IPS DF 19.7 (cell line): ENCODE results near the gene DIS3L2.
"Not testable (repeated sequence)": the region's sequence is repeated elsewhere in the genome, so short reads cannot be mapped to it uniquely, and the experiment has no call there.

ENCODE experiments used
- DNase-seq: peaks from one replicate; pipeline ENCODE4 v3.0.0-alpha.2; 2013; ENCODE audit warnings: low read depth, low spot score

Gene DIS3L2

DNA sequence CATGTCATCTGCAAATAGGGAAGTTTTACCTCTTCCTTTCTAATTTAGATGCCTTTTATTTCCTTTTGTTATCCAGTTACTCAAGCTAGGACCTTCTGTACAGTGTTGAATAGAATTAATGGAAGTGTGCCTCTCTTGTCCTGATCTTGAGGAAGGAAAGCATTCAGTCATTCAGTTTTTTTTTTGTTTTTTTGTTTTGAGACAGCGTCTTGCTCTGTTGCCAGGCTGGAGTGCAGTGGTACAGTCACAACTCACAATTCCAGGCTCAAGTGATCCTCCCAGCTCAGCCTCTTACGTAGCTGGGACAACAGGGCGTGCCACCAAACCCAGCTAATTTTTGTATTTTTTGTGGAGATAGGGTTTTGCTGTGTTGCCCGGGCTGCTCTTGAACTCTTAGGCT, 213.1 kb downstream of the DIS3L2 start:
- DNase-seq, result no peak

DNA sequence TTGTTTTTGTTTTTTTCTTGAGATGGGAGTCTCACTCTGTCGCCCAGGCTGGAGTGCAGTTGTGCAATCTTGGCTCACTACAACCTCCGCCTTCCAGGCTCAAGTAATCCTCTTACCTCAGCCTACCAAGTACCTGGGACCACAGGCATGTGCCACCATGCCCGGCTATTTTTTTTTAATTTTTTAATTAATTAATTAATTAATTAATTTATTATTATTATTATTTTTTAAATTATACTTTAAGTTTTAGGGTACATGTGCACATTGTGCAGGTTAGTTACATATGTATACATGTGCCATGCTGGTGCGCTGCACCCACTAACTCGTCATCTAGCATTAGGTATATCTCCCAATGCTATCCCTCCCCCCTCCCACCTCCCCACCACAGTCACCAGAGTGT, 215.1 kb downstream of the DIS3L2 start:
- DNase-seq, result not testable (repeated sequence)

- no peak for DNase-seq
Measured at GRCh38 chr2:232183279-232183678, 221.8 kb downstream of the DIS3L2 start.

- no peak for DNase-seq
Measured at GRCh38 chr2:232184346-232184745, 222.8 kb downstream of the DIS3L2 start.

GRCh38 chr2:232190796-232191195, 229.3 kb downstream of the DIS3L2 start:
- no peak for DNase-seq

DNA sequence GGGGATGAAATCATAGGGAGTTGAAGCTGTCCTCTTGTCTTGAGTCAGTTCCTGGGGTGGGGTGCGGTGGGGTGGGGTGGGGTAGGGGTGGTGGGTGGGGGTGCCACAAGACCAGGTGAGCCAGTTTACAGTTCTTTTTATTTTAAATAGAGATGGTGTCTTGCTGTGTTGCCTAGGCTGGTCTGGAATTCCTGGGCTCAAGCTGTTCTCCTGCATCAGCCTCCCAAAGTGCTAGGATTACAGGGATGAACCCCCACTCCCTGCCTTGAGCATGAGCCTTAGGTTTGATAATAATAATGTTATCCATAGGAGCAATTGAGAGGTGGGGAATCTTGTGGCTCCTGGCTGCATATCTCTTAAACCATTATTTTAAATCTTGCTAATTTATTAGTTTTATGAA, 234.0 kb downstream of the DIS3L2 start:
- DNase-seq, result no peak

GRCh38 chr2:232196802-232197201, 235.3 kb downstream of the DIS3L2 start:
- no peak for DNase-seq

DNA sequence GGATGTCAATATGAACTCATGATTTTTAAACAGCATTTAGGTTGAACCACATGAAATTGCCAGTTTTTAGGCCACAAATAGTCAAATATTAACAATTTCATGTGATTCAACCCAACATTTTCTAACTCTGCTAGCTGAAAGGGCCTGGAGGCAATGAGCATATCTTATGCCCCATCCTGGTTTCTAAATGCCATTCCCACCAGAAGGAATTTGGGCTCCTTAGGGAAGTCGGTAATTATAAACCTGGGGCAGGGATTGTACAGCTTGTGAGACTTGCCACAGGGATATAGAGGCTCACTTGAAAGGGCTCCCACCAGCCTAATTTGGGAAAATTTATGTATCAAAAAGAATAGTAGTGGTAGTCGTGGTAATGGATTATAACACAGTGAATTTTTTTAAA, 238.7 kb downstream of the DIS3L2 start:
- DNase-seq, result no peak

DNA sequence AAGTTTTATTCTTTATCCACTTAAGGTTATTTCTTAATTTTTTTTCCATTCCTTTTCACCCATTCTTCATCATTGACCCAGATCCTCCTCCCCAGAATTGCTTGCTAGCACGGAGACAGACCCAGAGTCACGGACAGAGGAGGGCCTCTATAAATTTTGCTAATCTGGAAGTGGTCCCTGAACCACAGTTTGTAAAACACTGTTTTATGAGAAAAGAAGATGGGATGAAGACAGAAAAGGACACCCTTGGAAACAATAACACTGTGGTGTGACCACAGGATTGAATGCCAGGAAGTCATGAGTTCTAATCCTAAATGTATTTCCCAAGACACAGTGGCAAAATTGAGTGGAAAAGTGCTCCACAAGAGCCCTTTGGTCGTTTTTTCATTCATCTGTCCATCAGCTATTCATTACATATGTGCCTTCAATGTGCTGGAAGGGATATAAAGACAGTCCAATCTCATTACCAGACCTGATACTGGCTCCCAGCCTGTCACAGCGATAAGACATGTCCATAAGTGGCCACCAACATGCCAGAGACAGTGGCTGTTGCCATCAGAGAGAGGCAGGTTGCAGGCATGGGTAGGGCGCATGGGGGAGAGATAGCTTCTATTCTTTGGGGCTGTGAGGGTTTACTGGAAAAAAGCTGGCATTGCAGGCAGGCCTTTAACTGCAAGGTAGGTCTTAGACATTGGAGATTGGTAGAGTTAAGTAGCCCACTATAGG, 241.8 kb downstream of the DIS3L2 start:
- DNase-seq, result no peak

- DNase-seq, result no peak
Measured at GRCh38 chr2:232203936-232204335, 242.4 kb downstream of the DIS3L2 start.

GRCh38 chr2:232204457-232204931, 243.0 kb downstream of the DIS3L2 start:
- no peak for DNase-seq

DNA sequence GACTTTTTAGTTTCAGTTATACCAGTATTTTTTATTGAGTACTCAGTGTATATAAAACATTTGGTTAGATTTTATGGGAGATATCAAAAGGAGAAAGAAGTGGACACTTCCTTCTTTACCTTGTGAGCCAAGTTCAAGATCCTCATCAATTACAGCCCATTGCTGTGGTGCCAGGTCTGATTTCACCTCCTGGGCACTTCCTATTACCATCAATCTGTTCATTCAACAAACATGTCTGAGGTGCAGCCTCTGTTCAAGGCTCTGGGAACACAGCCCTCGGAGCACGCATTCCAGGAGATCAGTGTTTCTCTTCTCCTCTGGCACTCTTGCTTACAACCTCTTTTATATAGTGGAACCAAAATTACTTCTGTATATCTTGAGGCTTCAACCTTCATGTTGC, 245.7 kb downstream of the DIS3L2 start:
- DNase-seq, result no peak

- DNase-seq, result no peak
Measured at GRCh38 chr2:232210306-232210705, 248.8 kb downstream of the DIS3L2 start.

GRCh38 chr2:232211743-232212686, 250.5 kb downstream of the DIS3L2 start:
- DNase-seq, result no peak

DNA sequence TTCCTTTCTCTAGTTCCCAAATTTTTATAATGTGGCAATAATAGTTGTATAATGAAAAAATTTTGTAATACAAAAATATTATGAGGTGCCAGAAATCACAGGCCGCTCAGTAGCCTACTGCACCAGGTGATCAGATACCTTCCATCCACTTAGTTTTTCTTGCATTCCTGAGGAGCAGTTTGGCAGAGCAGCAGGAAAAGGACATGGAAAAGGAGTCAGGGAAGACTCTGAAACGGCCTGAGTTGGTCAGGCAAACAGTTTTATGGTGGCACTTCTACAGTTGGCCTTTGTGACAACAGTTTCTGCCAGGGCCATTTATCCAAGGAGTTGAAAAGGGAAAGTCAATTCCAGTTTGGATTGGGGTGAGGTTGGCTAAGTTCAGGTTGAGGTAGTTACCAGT, 251.7 kb downstream of the DIS3L2 start:
- DNase-seq, result no peak

- no peak for DNase-seq
Measured at GRCh38 chr2:232214053-232214452, 252.5 kb downstream of the DIS3L2 start.

DNA sequence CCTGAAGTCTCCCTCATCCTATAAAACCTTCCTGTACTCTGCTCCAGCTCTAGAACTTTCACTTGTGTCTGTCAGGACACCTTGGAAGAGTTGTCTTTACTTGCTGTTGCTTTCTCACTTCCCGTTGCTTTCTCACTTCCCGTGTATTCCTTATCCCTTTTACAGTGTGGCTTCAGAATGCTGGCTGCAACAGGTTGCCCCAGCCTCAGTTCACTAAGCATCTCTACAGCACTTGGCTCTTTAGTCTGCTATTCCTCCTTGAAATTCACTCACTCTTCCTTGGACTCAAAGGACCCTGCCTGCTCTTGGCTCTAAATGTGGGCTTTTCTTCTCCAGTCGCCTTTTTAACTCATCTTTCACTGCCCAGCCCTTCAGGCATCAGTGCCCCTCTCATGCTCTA, 254.5 kb downstream of the DIS3L2 start:
- no peak for DNase-seq

- no peak for DNase-seq
Measured at GRCh38 chr2:232218778-232219495, 257.4 kb downstream of the DIS3L2 start.

DNA sequence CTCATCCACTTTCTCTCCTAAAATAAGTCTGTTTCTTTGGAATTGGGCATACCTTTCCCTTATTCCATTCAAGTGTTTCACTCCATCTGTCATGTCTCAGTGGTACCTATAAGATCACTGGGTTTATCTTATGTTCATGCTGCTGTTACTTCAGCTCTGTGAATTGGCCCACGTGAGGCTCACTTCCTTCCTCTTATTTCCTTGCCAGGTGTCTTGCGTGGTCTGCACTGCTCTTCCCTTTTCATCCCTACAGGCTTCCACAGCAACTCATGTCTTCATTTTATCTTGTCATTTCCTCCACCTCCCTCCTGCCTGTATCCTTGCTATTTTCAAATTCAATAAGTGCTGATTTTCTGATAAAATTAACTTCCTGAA, 258.0 kb downstream of the DIS3L2 start:
- DNase-seq, result no peak

- no peak for DNase-seq
Measured at GRCh38 chr2:232219932-232220331, 258.4 kb downstream of the DIS3L2 start.

DNA sequence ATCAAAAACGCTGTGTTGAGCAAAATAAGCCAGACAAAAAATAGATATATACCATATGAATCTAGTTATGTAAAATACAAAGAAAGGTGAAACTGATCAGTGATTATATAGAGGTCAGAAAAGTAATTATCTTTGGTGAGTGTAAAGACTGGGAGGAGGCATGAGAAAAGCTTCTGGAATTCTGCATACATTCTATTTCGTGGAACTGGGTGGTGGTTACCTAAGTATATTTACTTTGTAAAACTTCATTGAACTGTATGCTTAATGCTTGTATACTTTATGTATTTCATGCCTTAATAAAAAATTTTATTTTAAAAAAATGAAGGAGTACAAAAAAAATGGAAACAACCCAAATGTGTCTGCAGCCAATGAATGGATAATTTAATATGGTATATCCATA, 263.9 kb downstream of the DIS3L2 start:
- DNase-seq, result no peak

DNA sequence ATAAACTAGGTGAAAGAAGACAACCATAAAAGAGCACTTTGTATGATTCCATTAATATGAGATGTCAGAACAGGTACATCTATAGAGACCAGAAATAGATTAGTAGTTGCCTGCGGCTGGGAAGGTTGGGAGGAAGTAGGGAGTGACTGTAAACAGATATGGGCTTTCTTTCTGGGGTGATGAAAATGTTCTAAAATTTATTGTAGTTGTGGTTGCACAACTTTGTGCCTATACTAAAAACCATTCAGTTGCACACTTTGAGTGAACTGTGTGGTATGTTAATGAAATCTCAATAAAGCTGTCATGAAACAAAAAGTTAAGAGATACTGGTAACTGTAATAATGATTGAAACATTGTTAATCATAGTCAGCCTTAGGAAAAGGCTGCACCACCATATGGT, 264.4 kb downstream of the DIS3L2 start:
- DNase-seq, result no peak
